Upper lobe of left lung (tissue), 4 donors: ENCODE results near the gene RIT2.

Source experiments
- POLR2A ChIP-seq, 4 donors: fragments of 450-650 bp; IDR thresholded peaks; one replicate each; pipeline ENCODE4 v1.5.1; 2016 to 2017; ENCODE audit warnings: antibody characterized with exemption in 4 of 4, mild to moderate bottlenecking in 2 of 4
- POLR2AphosphoS5 ChIP-seq, 2 donors: sonication (generic); formaldehyde crosslinking; IDR thresholded peaks; one replicate each; pipeline ENCODE4 v1.5.1; 2017; ENCODE audit warnings: antibody characterized with exemption in 2 of 2
- TF ChIP-seq, protein P1 (sequence below), 6 experiments: fragments of 450-650 bp in 4 of 6; fragments of 200-600 bp in 2 of 6; sonication (generic) in 2 of 6; IDR thresholded peaks; one replicate each; pipeline ENCODE4 v1.5.1; 2016 to 2019; ENCODE audit warnings: antibody characterized with exemption in 6 of 6

DNA sequence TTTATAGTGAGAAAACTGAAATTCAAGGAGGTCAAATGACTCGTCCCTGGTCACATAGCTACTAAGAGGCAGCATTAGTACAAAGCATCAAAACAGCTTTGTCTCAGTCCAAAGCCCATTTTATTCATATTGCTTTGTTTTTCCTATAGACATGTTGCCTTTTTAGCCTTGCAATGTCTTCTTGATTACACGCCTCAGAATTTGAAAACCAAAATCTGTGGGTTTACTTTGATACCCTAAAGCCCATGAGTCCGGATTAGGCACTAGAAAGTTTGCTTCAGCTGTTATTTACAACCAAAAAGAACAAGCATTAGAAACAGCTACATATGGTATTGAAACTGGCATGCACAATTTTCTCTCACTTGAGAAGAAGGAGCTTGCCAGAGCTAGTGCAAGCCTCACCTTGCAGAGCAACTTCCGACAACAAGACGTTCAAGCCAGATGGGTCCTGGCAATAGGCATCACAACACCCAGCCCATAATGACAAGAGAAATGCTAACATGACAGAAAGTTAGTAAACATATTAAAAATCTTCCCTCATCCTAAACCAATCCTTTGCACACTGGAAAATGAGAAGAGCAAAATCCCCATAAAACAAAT is 276.8 kb downstream of the RIT2 start:
- TF ChIP-seq, protein P1, sequence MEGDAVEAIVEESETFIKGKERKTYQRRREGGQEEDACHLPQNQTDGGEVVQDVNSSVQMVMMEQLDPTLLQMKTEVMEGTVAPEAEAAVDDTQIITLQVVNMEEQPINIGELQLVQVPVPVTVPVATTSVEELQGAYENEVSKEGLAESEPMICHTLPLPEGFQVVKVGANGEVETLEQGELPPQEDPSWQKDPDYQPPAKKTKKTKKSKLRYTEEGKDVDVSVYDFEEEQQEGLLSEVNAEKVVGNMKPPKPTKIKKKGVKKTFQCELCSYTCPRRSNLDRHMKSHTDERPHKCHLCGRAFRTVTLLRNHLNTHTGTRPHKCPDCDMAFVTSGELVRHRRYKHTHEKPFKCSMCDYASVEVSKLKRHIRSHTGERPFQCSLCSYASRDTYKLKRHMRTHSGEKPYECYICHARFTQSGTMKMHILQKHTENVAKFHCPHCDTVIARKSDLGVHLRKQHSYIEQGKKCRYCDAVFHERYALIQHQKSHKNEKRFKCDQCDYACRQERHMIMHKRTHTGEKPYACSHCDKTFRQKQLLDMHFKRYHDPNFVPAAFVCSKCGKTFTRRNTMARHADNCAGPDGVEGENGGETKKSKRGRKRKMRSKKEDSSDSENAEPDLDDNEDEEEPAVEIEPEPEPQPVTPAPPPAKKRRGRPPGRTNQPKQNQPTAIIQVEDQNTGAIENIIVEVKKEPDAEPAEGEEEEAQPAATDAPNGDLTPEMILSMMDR (IDR thresholded peaks at IDR 0.05): no peak
- no peak for TF ChIP-seq POLR2A (IDR thresholded peaks at IDR 0.05)
- no peak for TF ChIP-seq POLR2AphosphoS5 (IDR thresholded peaks at IDR 0.05)
